Duodenal mucosa (tissue), 2 donors: Measurements from ENCODE around the gene NACC1.

ENCODE experiments used
- H3K27ac ChIP-seq: one replicate; pipeline ENCODE4 v1.7.0; 2013; ENCODE audit warnings: low read depth, low read length
- H3K27me3 ChIP-seq, 2 donors: one replicate each; pipeline ENCODE4 v1.7.0; 2013; ENCODE audit warnings: low read length in 2 of 2, control low read depth in 1 of 2; ENCODE audit not compliant: insufficient read depth in 2 of 2, control insufficient read depth in 1 of 2
- H3K36me3 ChIP-seq, 2 donors: one replicate each; pipeline ENCODE4 v1.7.0; 2013; ENCODE audit warnings: low read length in 2 of 2, control low read depth in 1 of 2; ENCODE audit not compliant: insufficient read depth in 2 of 2, control insufficient read depth in 1 of 2
- H3K4me1 ChIP-seq, 2 donors: one replicate each; pipeline ENCODE4 v1.7.0; 2013; ENCODE audit warnings: low read length in 2 of 2, control low read depth in 1 of 2; ENCODE audit not compliant: insufficient read depth in 2 of 2, control insufficient read depth in 1 of 2
- H3K4me3 ChIP-seq, 2 donors: one replicate each; pipeline ENCODE4 v1.7.0; 2013; ENCODE audit warnings: low read length in 2 of 2, low read depth in 1 of 2
- H3K9ac ChIP-seq, 2 donors: one replicate each; pipeline ENCODE4 v1.7.0; 2013; ENCODE audit warnings: low read length in 2 of 2, low read depth in 1 of 2
- H3K9me3 ChIP-seq, 2 donors: one replicate each; pipeline ENCODE4 v1.7.0; 2013; ENCODE audit warnings: low read length in 2 of 2, control low read depth in 1 of 2; ENCODE audit not compliant: control insufficient read depth in 1 of 2

The NACC1 gene

DNA sequence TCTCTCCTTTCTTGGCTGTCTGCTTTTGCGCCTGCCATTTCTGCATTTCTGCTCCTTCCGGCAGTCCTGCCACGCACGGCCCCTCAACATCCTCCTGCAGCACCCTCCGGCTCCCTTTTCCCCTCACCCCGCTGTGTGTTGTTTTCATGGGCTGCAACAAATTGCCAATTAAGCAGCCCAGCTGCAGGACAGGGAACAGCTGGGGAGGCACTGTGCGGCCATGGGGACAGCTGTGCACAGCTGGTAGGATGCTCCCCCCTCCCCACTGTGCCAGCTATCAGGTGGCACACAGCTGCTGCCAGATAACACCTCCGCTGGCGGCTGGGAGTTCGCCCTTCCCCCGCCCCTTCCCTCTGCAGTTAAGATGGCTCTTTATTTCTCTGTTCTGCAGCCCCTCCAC, 40.8 kb upstream of the NACC1 start:
- Histone ChIP-seq H3K9ac (no peak overlapping the region), H3K4me3 (no peak overlapping the region), H3K27me3 (no peaks in the 10 kb centered on the region), H3K4me1 (peaks cover 28 to 39% of the 10 kb centered on the region in 2 donors), H3K27ac (no peak overlapping the region), H3K36me3 (peaks cover 5 to 26% of the 10 kb centered on the region in 2 donors), H3K9me3 (no peaks in the 10 kb centered on the region)

DNA sequence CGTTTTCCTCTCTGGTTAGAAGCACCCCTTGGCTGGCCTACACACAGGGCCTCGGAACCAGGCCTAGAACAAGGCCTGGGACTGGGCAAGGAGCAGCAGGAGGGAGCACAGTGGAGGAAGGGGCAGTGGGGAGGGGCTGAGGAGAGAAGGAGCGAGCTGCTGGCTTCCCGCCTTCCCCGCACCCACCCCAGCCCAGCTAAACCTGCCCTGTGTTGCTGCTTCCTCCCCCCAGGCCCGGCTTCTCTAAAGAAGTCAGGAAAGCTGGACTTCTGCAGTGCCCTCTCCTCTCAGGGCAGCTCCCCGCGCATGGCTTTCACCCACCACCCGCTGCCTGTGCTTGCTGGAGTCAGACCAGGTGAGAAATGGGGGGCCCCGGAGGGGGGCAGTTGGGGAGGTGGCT, 39.7 kb upstream of the NACC1 start:
- Histone ChIP-seq H3K9ac (peak overlapping the region in 1 of 2 donors; percentile 26), H3K4me1 (peaks cover 28 to 39% of the 10 kb centered on the region in 2 donors)

DNA sequence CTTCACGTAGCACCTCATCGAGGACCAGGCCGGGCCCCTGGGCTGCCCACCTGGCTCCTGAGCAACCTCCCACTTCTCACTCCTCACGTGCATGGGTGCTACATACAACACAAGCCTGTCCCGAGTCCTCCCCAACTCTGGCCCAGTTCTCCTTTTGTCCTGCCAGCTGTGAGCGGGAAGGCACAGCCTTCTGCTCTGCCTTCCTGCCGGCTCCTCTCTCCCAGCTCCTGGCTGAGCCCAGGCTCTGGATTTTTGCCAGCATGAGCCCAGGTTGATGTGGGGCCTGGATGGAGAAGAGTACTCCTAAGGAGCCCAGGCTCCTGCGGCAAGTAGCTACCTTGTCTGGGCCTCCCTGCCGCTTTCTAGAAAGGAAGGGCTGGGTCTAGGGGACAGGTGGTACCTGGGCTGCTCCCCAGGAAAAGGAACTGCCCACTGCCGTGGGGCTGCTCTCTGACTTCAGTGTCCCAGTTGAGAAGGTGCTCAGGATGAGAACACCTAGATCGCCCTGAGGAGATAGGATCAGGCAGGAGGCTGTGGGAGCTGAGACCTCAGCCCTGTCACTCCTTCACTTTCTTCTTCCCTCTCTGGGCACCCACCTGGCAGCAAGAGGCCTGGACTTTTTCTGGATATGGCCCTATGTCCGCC, 39.0 kb upstream of the NACC1 start:
- no peak overlapping the region for H3K27ac ChIP-seq
- peaks cover 28 to 39% of the 10 kb centered on the region in 2 donors for H3K4me1 ChIP-seq
- H3K27me3 ChIP-seq = no peaks in the 10 kb centered on the region
- H3K36me3 ChIP-seq = peaks cover 5 to 28% of the 10 kb centered on the region in 2 donors
- H3K9me3 ChIP-seq = no peaks in the 10 kb centered on the region
- H3K9ac ChIP-seq = peak overlapping the region; percentile 26 to 32
- H3K4me3 ChIP-seq = peak overlapping the region; percentile 21 to 28

More for the DNA sequence above, 39.7 kb upstream of the NACC1 start:
- peaks cover 4 to 29% of the 10 kb centered on the region in 2 donors for H3K36me3 ChIP-seq
- no peaks in the 10 kb centered on the region for H3K9me3 ChIP-seq
- no peak overlapping the region for H3K4me3 ChIP-seq
- no peaks in the 10 kb centered on the region for H3K27me3 ChIP-seq
- no peak overlapping the region for H3K27ac ChIP-seq

DNA sequence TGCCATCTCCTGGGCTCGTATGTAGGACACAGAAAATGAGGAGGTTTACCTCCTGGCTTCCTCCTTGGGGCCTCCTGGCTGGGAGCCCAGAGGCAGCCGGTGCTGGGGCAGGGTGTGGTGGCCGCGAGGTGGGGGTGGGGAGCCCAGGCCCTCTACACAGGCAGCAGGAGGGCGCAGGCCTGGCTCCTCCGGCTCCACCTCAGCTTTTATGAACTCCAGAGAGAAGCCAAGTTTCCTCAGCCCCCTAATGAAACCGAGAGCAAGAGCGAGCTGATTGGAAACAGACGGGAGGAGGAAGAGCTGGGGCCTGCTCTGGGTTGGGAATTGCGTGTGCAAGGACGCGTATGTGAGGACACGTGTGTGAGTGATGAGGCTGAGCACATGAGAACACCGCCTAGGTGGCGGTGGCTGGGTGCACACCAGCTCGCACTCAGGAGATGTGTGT, 38.5 kb upstream of the NACC1 start:
- H3K36me3 ChIP-seq = peaks cover 5 to 27% of the 10 kb centered on the region in 2 donors
- no peak overlapping the region for H3K27ac ChIP-seq
- H3K9me3 ChIP-seq = no peaks in the 10 kb centered on the region
- peak overlapping the region; percentile 26 to 32 for H3K9ac ChIP-seq
- peaks cover 28 to 39% of the 10 kb centered on the region in 2 donors for H3K4me1 ChIP-seq
- H3K27me3 ChIP-seq = no peaks in the 10 kb centered on the region
- H3K4me3 ChIP-seq = peak overlapping the region in 1 of 2 donors; percentile 21

DNA sequence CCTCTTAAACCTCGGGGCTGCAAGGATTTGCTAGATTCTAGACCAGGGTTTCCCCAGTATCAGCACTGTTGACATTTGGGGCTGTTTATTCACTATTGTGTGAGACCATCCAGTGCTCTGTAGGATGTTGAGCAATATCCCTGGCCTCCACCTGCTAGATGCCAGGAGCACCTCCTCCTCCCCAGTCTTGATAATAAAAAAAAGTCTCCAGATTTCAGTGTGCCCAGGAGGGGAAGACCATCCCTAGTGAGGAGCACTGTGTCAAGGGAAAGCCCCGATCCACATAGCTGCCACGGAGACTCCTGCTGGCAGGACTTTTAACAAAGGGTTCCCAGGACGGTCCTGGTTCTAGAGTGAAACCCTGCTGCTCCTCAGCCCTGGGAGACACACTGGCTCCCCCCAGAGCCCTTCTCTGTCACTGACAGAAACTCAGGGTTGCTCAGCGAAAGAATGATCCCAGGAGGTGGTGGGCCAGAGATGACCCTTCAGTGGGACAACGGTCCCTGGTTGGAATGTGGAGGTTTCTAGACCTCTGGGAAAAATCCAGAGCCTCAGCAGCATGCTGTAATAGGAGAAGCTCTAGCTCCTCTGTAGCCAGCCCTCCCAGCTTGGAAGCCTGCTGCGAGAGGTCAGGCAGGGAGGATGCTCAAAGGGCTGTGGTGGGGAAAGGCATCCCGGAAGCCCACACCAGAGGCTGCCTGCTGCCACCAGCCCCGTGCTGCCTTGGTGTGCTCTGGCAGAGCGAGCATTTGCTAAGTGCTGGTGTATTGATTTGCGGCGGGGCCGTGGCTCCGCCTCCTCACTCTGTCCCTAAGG, 35.7 kb upstream of the NACC1 start:
- Histone ChIP-seq H3K9me3 (no peaks in the 10 kb centered on the region), H3K27ac (no peak overlapping the region), H3K9ac (no peak overlapping the region), H3K4me1 (peaks cover 25 to 41% of the 10 kb centered on the region in 2 donors), H3K27me3 (no peaks in the 10 kb centered on the region), H3K4me3 (no peak overlapping the region), H3K36me3 (peaks cover 10 to 22% of the 10 kb centered on the region in 2 donors)

DNA sequence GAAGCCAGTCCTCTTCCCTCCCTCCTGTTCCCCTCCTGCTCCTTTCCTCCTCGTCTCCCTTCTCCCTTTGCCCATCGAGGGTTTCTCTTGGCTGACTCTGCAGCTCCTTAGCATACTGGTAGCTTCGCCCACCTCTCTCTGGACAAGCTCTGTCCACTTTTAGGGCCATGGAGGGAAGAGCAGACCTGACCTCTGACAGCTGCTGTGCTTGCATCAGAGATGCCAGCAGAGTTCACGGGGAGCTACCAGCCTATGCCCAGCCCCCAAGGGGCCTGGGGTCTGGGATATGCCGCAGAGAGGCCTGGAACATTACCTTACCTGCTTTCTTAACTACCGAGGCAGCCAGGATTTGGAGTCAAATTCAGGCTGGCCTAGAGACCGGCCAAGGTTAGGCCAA, 35.1 kb upstream of the NACC1 start:
- Histone ChIP-seq H3K4me1 (peaks cover 19 to 35% of the 10 kb centered on the region in 2 donors), H3K27ac (no peak overlapping the region), H3K9ac (no peak overlapping the region), H3K9me3 (no peaks in the 10 kb centered on the region), H3K36me3 (peaks cover 10 to 22% of the 10 kb centered on the region in 2 donors), H3K4me3 (no peak overlapping the region), H3K27me3 (no peaks in the 10 kb centered on the region)

DNA sequence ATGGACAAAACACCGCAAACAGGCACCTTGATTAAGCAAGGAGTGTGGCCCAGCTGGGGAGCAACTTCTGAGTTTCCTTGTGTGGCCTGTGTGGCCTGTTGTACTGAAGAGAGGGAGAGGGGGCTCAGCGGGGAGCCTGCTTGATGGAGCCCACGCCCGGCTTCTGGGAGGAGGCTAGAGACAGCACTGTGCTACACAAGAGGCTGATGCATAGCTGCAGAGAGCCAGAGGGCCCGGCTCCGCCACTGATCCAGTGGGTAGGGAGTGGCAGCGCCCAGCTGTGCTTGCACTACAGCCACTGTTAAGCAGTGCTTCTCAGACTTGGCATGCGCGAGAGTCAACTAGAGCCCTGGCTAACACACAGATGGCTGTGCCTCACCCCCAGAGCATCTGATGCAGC, 34.4 kb upstream of the NACC1 start:
- H3K9ac ChIP-seq = no peak overlapping the region
- H3K4me3 ChIP-seq = no peak overlapping the region
- H3K27ac ChIP-seq = no peak overlapping the region
- H3K9me3 ChIP-seq = no peaks in the 10 kb centered on the region
- peaks cover 13 to 29% of the 10 kb centered on the region in 2 donors for H3K4me1 ChIP-seq
- H3K27me3 ChIP-seq = no peaks in the 10 kb centered on the region
- peaks cover 10 to 22% of the 10 kb centered on the region in 2 donors for H3K36me3 ChIP-seq

DNA sequence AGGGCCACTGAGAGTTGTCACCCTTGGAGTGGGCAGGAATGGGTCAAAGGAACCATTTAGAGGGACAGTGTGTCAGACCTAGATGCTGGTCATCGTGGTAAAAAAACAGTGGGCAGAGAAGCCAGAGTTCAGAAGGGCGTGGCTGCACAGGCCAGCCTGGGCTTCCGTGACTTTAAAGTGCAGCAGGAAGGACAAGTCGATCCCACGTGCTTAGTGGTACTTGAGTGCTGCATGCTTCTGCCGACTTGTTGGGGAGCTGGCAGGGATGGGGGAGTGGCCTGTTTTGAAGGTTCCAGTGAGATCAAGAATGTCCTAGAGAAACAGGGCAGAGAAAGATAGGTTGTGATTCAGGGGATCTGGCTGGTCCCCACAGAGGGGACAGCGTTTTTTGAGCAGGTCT, 32.4 kb upstream of the NACC1 start:
- Histone ChIP-seq H3K4me1 (peaks cover 0 to 12% of the 10 kb centered on the region in 2 donors), H3K36me3 (peaks cover 10 to 22% of the 10 kb centered on the region in 2 donors), H3K27ac (no peak overlapping the region), H3K9ac (no peak overlapping the region), H3K27me3 (no peaks in the 10 kb centered on the region), H3K9me3 (no peaks in the 10 kb centered on the region), H3K4me3 (no peak overlapping the region)

DNA sequence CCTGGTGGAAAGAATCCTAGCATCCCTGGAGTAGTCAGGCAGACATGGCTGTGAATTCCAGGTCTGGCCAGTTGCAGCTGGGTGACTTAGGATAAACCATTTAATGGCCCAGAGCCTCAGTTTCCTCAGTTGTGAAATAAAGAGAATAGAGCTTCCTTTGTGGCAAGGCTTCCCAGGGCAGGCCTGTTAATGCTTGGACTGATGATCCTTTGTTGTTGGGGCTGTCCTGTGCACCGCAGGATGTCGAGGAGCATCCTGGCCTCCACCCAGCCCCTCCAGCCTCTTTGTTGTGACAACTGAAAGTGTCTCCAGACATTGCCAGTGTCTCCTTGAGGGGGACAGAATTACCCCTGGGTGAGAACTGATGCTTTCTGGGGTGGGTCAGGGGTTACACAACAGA, 31.7 kb upstream of the NACC1 start:
- H3K36me3 ChIP-seq = peaks cover 10 to 22% of the 10 kb centered on the region in 2 donors
- no peaks in the 10 kb centered on the region for H3K27me3 ChIP-seq
- H3K4me1 ChIP-seq = peaks cover 0 to 12% of the 10 kb centered on the region in 2 donors
- H3K27ac ChIP-seq = no peak overlapping the region
- no peaks in the 10 kb centered on the region for H3K9me3 ChIP-seq
- no peak overlapping the region for H3K4me3 ChIP-seq
- no peak overlapping the region for H3K9ac ChIP-seq

DNA sequence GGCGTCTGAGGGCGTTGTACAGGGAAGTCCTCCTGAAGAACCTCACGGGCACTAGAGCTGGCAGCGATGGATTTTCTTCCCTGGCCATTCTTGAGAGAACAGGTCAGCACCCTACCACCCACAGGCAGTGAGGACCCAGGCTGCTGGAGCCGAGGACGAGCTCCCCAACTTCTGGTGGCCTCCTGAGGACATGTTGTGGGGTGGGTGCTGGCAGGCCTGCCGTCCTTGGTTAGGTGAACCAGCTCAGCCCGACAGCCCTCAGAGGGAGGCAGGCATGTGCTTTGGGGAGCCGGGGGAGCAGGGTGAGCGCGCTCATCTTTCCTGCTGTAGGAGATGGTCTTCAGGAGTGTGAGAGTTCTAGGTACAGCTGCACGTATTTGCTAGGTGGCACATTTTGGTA, 30.8 kb upstream of the NACC1 start:
- Histone ChIP-seq H3K4me1 (peaks cover 0 to 12% of the 10 kb centered on the region in 2 donors), H3K9ac (no peak overlapping the region), H3K27me3 (no peaks in the 10 kb centered on the region), H3K36me3 (peaks cover 10 to 22% of the 10 kb centered on the region in 2 donors), H3K4me3 (no peak overlapping the region), H3K27ac (no peak overlapping the region), H3K9me3 (no peaks in the 10 kb centered on the region)
